Psoas muscle (tissue), 8 donors: ENCODE results near the gene SCYGR8. TPM values are rescaled to one million over a fixed set of nuclear protein-coding genes. Genes with fewer than 3 reads are reported as not detected.

Experiments
- ATAC-seq, 4 donors: fragments of 200-7000 bp; cut with Tn5 transposase; one replicate each; pipeline ENCODE4 v1.9.1; 2020; ENCODE audit warnings: moderate library complexity in 3 of 4, mild to moderate bottlenecking in 2 of 4
- DNase-seq, 2 donors: peaks; one replicate each; pipeline ENCODE4 v3.0.0-alpha.2; 2020
- H3K27ac ChIP-seq: fragments of 200-600 bp; one replicate; pipeline ENCODE4 v1.8.0; 2022
- H3K27me3 ChIP-seq, 3 donors: fragments of 200-600 bp in 1 of 3; one replicate each; pipeline versions ENCODE4 v1.6.1 to v1.8.0; 2013 to 2022; ENCODE audit warnings: low read length in 2 of 3, mild to moderate bottlenecking in 2 of 3, moderate library complexity in 1 of 3; ENCODE audit not compliant: insufficient read depth in 3 of 3
- H3K36me3 ChIP-seq, 2 donors: fragments of 200-600 bp in 1 of 2; one replicate each; pipeline versions ENCODE4 v1.6.1 to v1.8.0; 2013 to 2022; ENCODE audit warnings: low read depth in 1 of 2, mild to moderate bottlenecking in 1 of 2, moderate library complexity in 1 of 2; ENCODE audit not compliant: insufficient read depth in 1 of 2
- H3K4me1 ChIP-seq: fragments of 200-600 bp; one replicate; pipeline ENCODE4 v1.8.0; 2022
- H3K4me3 ChIP-seq: fragments of 200-600 bp; one replicate; pipeline ENCODE4 v1.8.0; 2022; ENCODE audit warnings: mild to moderate bottlenecking
- H3K9me3 ChIP-seq: fragments of 200-600 bp; one replicate; pipeline ENCODE4 v1.8.0; 2022
- WGBS, 3 donors: extraction: QIAGEN DNeasy Blood & Tissue Kit; methylation state at CpG; one replicate each; pipeline versions ENCODE4 v1.1.6 to v1.1.7; 2013; 5-methylcytosine and 5-hydroxymethylcytosine counted together
- intact Hi-C, 2 donors: fragments of 100-400 bp; cut with DNase I; formaldehyde crosslinking; loops; one replicate each; pipeline versions ENCODE4 v1.11.0 to v1.14.2; 2022
- polyA plus RNA-seq, 3 donors: library from polyadenylated mRNA; stranded (reverse); fragments of 200-250 nt; gene quantifications; one replicate each; pipeline ENCODE4 v1.2.3, GENCODE V29; 2013
- total RNA-seq, 4 donors: library from RNA; stranded (reverse); fragmentation: NEBNext Ultra II Directional in 2 of 4; extraction: Animal tissue kit (Norgen Biotek cat#: 25700) in 2 of 4; gene quantifications; one replicate each; pipeline versions ENCODE4 v1.2.1 to v1.2.4, GENCODE V29; 2021 to 2023
- TF ChIP-seq, protein P1 (sequence below): fragments of 200-600 bp; IDR thresholded peaks from one replicate; pipeline ENCODE4 v1.8.0; 2022; ENCODE audit warnings: antibody characterized with exemption
- donor health status: healthy with polysubstance abuse.
- donor health status: DM: no; HTN: no; CAD: no; lungs with moderate emphysema.
- donor health status: Bipolar disorder and iron deficiency.
- donor health status: healthy.
- donor health status: DM: yes; HTN: yes; CAD: no.
- donor health status: DM: no; HTN: no; CAD: no.
- donor health status: DM: no; HTN: no; CAD: no.
- donor health status: DM: yes; HTN: yes; CAD: no.

The SCYGR8 gene
- total and polyA plus RNA-seq, 7 donors, result not detected

DNA sequence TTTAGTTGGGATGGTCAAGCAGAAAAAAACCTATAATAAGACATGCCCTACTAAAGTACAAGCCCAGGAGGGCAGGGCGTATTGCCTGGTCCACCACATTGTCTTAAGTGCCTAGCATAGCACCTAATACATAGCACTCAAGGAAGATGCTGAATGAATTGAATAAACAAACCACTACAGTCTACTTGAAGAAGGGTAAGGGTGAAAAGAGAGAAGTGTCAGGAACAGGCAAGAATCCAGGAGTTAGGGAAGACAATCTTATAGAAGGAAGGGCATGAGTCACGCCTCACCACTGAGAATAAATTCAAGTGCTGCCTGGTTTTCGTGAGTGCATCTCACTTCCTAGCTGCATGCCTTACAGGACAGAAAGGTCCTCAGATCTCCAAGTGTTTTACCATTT lies 41.7 kb upstream of the SCYGR8 start:
- TF ChIP-seq, protein P1, sequence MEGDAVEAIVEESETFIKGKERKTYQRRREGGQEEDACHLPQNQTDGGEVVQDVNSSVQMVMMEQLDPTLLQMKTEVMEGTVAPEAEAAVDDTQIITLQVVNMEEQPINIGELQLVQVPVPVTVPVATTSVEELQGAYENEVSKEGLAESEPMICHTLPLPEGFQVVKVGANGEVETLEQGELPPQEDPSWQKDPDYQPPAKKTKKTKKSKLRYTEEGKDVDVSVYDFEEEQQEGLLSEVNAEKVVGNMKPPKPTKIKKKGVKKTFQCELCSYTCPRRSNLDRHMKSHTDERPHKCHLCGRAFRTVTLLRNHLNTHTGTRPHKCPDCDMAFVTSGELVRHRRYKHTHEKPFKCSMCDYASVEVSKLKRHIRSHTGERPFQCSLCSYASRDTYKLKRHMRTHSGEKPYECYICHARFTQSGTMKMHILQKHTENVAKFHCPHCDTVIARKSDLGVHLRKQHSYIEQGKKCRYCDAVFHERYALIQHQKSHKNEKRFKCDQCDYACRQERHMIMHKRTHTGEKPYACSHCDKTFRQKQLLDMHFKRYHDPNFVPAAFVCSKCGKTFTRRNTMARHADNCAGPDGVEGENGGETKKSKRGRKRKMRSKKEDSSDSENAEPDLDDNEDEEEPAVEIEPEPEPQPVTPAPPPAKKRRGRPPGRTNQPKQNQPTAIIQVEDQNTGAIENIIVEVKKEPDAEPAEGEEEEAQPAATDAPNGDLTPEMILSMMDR, result no peak
- no peaks in the 10 kb centered on the region for H3K4me1 ChIP-seq
- 69 to 74% (median 70%) methylated on average over 3 of the region's 3 CpGs for WGBS, 3 donors
- intact Hi-C loops, result no loop called here
- H3K27ac ChIP-seq, result no peak overlapping the region
- no peaks in the 10 kb centered on the region for H3K27me3 ChIP-seq
- no peak overlapping the region for H3K4me3 ChIP-seq
- H3K9me3 ChIP-seq, result no peaks in the 10 kb centered on the region
- H3K36me3 ChIP-seq, result no peaks in the 10 kb centered on the region
- DNase-seq (no peak), ATAC-seq (no peak)

- no peak overlapping the region for H3K27ac ChIP-seq
- H3K36me3 ChIP-seq, result no peaks in the 10 kb centered on the region
- H3K27me3 ChIP-seq, result no peaks in the 10 kb centered on the region
- TF ChIP-seq, protein P1, result no peak
- DNase-seq (no peak), ATAC-seq (no peak)
- WGBS, 3 donors, result 90 to 94% (median 94%) methylated on average over 4 of the region's 4 CpGs
- intact Hi-C loops, result no loop called here
- no peaks in the 10 kb centered on the region for H3K4me1 ChIP-seq
- H3K4me3 ChIP-seq, result no peak overlapping the region
- H3K9me3 ChIP-seq, result no peaks in the 10 kb centered on the region
These were observed 38.8 kb upstream of the SCYGR8 start for GRCh38 chr2:227706859-227707258.

GRCh38 chr2:227707390-227707789 lies 38.3 kb upstream of the SCYGR8 start:
- DNase-seq (no peak), ATAC-seq (no peak)
- TF ChIP-seq, protein P1, result no peak
- no peaks in the 10 kb centered on the region for H3K36me3 ChIP-seq
- no peak overlapping the region for H3K4me3 ChIP-seq
- no peaks in the 10 kb centered on the region for H3K27me3 ChIP-seq
- H3K9me3 ChIP-seq, result no peaks in the 10 kb centered on the region
- WGBS, 3 donors, result 80 to 92% (median 88%) methylated on average over 6 of the region's 6 CpGs
- no peak overlapping the region for H3K27ac ChIP-seq
- H3K4me1 ChIP-seq, result no peaks in the 10 kb centered on the region
- intact Hi-C loops, result no loop called here

GRCh38 chr2:227710986-227711385 lies 34.7 kb upstream of the SCYGR8 start:
- no peaks in the 10 kb centered on the region for H3K36me3 ChIP-seq
- no peak for DNase-seq
- 90 to 94% (median 92%) methylated on average over 7 of the region's 7 CpGs for WGBS, 3 donors
- H3K27ac ChIP-seq, result no peak overlapping the region
- ATAC-seq, result no peak
- no peaks in the 10 kb centered on the region for H3K9me3 ChIP-seq
- H3K4me1 ChIP-seq, result no peaks in the 10 kb centered on the region
- TF ChIP-seq, protein P1, result no peak
- H3K27me3 ChIP-seq, result no peaks in the 10 kb centered on the region
- no peak overlapping the region for H3K4me3 ChIP-seq
- intact Hi-C loops, result no loop called here

DNA sequence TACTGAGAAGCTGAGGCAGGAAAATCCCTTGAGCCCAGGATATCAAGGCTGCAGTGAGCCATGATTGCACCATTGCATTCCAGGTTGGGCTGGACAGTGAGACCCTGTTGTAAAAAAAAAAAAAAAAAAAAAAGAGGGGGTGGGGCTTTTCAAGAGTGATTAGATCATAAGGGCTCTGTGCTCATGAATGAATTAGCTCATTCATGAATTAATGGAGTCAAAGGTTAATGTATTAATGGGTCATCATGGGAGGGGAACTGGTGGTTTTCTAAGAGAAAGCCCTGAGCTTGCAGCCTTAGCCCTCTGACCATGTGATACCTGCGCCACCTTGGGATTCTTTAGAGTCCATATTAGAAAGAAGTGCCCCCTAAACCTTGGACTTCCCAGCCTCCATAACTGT lies 32.4 kb upstream of the SCYGR8 start:
- no peak for DNase-seq
- Histone ChIP-seq H3K4me1 (no peaks in the 10 kb centered on the region), H3K27me3 (peaks cover 0 to 9% (median 0%) of the 10 kb centered on the region in 3 donors), H3K4me3 (no peak overlapping the region), H3K36me3 (no peaks in the 10 kb centered on the region), H3K27ac (no peak overlapping the region), H3K9me3 (no peaks in the 10 kb centered on the region)
- TF ChIP-seq, protein P1, result no peak
- 45 to 100% (median 98%) methylated on average over 1 of the region's 1 CpG for WGBS, 3 donors
- intact Hi-C loops, result no loop called here
- ATAC-seq, result no peak
